GM18907 (cell line): ENCODE data around the gene FABP6.

ENCODE experiments used
- ATAC-seq: cut with Tn5 transposase; IDR thresholded peaks from one replicate; pipeline ENCODE4 v1.9.1; 2021; ENCODE audit warnings: mild to moderate bottlenecking, moderate library complexity; ENCODE audit not compliant: unreplicated experiment

The FABP6 gene

GRCh38 chr5:160260881-160261815 is 31.8 kb downstream of the FABP6 start:
- ATAC-seq, result peak; percentile 75

- ATAC-seq, result no peak
Observed at GRCh38 chr5:160262151-160263074, 33.1 kb downstream of the FABP6 start.

GRCh38 chr5:160263326-160263855 is 34.1 kb downstream of the FABP6 start:
- no peak for ATAC-seq

- no peak for ATAC-seq
Observed at GRCh38 chr5:160266044-160266443, 36.7 kb downstream of the FABP6 start.

GRCh38 chr5:160266752-160267345 is 37.5 kb downstream of the FABP6 start:
- ATAC-seq, result no peak

GRCh38 chr5:160268121-160268520 is 38.8 kb downstream of the FABP6 start:
- ATAC-seq, result no peak

- ATAC-seq, result no peak
Observed at GRCh38 chr5:160269017-160269416, 39.7 kb downstream of the FABP6 start.

GRCh38 chr5:160270704-160271103 is 41.4 kb downstream of the FABP6 start:
- no peak for ATAC-seq

- ATAC-seq, result peak; percentile 76
Observed at GRCh38 chr5:160271396-160271795, 42.1 kb downstream of the FABP6 start.

GRCh38 chr5:160271836-160272235 is 42.5 kb downstream of the FABP6 start:
- no peak for ATAC-seq

- ATAC-seq, result no peak
Observed at GRCh38 chr5:160272264-160272663, 43.0 kb downstream of the FABP6 start.

- ATAC-seq, result no peak
Observed at GRCh38 chr5:160272889-160273288, 43.6 kb downstream of the FABP6 start.

- no peak for ATAC-seq
Observed at GRCh38 chr5:160274483-160274931, 45.2 kb downstream of the FABP6 start.

GRCh38 chr5:160278343-160278742 is 49.0 kb downstream of the FABP6 start:
- no peak for ATAC-seq

GRCh38 chr5:160280384-160281095 is 51.2 kb downstream of the FABP6 start:
- no peak for ATAC-seq

GRCh38 chr5:160281275-160281674 is 52.0 kb downstream of the FABP6 start:
- no peak for ATAC-seq

- no peak for ATAC-seq
Observed at GRCh38 chr5:160284291-160284873, 55.1 kb downstream of the FABP6 start.

- no peak for ATAC-seq
Observed at GRCh38 chr5:160285316-160285715, 56.0 kb downstream of the FABP6 start.

- ATAC-seq, result no peak
Observed at GRCh38 chr5:160286947-160287346, 57.6 kb downstream of the FABP6 start.
